SKM-1 (cell line): ENCODE data around the gene COMT.

Experiments
- DNase-seq: peaks from one replicate; lab custom pipeline; 2025; ENCODE audit not compliant: unreplicated experiment; lab: John Stamatoyannopoulos, UW

The COMT gene

GRCh38 chr22:20009582-20010306 lies 68.2 kb downstream of the COMT start:
- DNase-seq = no peak

- no peak for DNase-seq
Measured at GRCh38 chr22:20010307-20011122, 68.9 kb downstream of the COMT start.

GRCh38 chr22:20011123-20011992 lies 69.8 kb downstream of the COMT start:
- no peak for DNase-seq

- DNase-seq = no peak
Measured at GRCh38 chr22:20011993-20012740, 70.6 kb downstream of the COMT start.

GRCh38 chr22:20012741-20013331 lies 71.3 kb downstream of the COMT start:
- no peak for DNase-seq

GRCh38 chr22:20013382-20013871 lies 71.9 kb downstream of the COMT start:
- no peak for DNase-seq

GRCh38 chr22:20014526-20015186 lies 73.1 kb downstream of the COMT start:
- DNase-seq = no peak

GRCh38 chr22:20015187-20015625 lies 73.6 kb downstream of the COMT start:
- DNase-seq = no peak

- DNase-seq = no peak
Measured at GRCh38 chr22:20015971-20016733, 74.6 kb downstream of the COMT start.

- peak; percentile 62 for DNase-seq
Measured at GRCh38 chr22:20016734-20017621, 75.4 kb downstream of the COMT start, which contains the start of gene ARVCF. Gene ARVCF, minus strand, starts transcription at chr22:20016823. Its CDS starts 26,029 bp downstream, at chr22:19990794.

GRCh38 chr22:20017622-20017958 lies 76.0 kb downstream of the COMT start:
- no peak for DNase-seq

- DNase-seq = no peak
Measured at GRCh38 chr22:20018001-20018400, 76.4 kb downstream of the COMT start.
